Activated CD8-positive, alpha-beta T cell treated with anti-CD3 and anti-CD28 coated beads for 36 hours (primary cell): ENCODE results near the gene CD99. TPM values are rescaled to one million over a fixed set of nuclear protein-coding genes. Genes with fewer than 3 reads are reported as not detected.

ENCODE experiments used
- ATAC-seq: fragments of 200-7000 bp; cut with Tn5 transposase; one replicate; pipeline ENCODE4 v1.10.0; 2021; ENCODE audit warnings: mild to moderate bottlenecking, moderate library complexity
- CTCF ChIA-PET: fragments of 350-600 bp; sonication (Branson Sonifier 250); formaldehyde crosslinking; loops from one replicate; lab custom pipeline; 2021; ENCODE audit warnings: antibody characterized with exemption; lab: Charles Lee
- POLR2A ChIA-PET: fragments of 350-600 bp; sonication (Branson Sonifier 250); formaldehyde crosslinking; loops from one replicate; lab custom pipeline; 2021; ENCODE audit warnings: antibody characterized with exemption; lab: Charles Lee
- DNase-seq: peaks from one replicate; pipeline ENCODE4 v3.0.0-alpha.2; 2020
- H3K27ac Mint-ChIP-seq: one replicate; pipeline ENCODE4 v1.8.0; 2021; ENCODE audit warnings: mild to moderate bottlenecking, mixed read lengths
- H3K27me3 Mint-ChIP-seq: one replicate; pipeline ENCODE4 v1.8.0; 2021; ENCODE audit warnings: mixed read lengths
- H3K36me3 Mint-ChIP-seq: one replicate; pipeline ENCODE4 v1.8.0; 2021; ENCODE audit warnings: low read depth, mixed read lengths
- H3K4me1 Mint-ChIP-seq: one replicate; pipeline ENCODE4 v1.8.0; 2021; ENCODE audit warnings: low read depth, mixed read lengths
- H3K4me3 Mint-ChIP-seq: one replicate; pipeline ENCODE4 v1.8.0; 2021; ENCODE audit warnings: mild to moderate bottlenecking, moderate library complexity, mixed read lengths
- H3K9me3 Mint-ChIP-seq: one replicate; pipeline ENCODE4 v1.8.0; 2021; ENCODE audit warnings: mixed read lengths
- CTCF ChIP-seq: fragments of 200-600 bp; IDR thresholded peaks from one replicate; pipeline ENCODE4 v1.8.0; 2022; ENCODE audit warnings: antibody characterized with exemption, mild to moderate bottlenecking
- intact Hi-C: fragments of 100-400 bp; cut with micrococcal nuclease; formaldehyde crosslinking; loops from one replicate; pipeline ENCODE4 v1.10.0; 2022
- total RNA-seq, 2 experiments: library from RNA; stranded (reverse); gene quantifications; one replicate each; pipeline ENCODE4 v1.2.3, GENCODE V29; 2021

Gene CD99
- total RNA-seq, 2 experiments from 2014 or later: 121 to 123 TPM

GRCh38 chrX:2647627-2648026, 43.5 kb upstream of the CD99 start:
- peaks cover 26% of the 10 kb centered on the region for H3K36me3 Mint-ChIP-seq
- no peaks in the 10 kb centered on the region for H3K27me3 Mint-ChIP-seq
- intact Hi-C loops: loop anchor here (5.0 to 10.0 kb wide), 2 partner anchors 55 to 167 kb away; no protein-coding TSS in a partner anchor
- H3K4me3 Mint-ChIP-seq: no peak overlapping the region
- H3K9me3 Mint-ChIP-seq: no peaks in the 10 kb centered on the region
- ChIA-PET POLR2A (no interaction called here), CTCF (no interaction called here)
- H3K4me1 Mint-ChIP-seq: peaks cover 29% of the 10 kb centered on the region
- DNase-seq: peak; percentile 63
- peak; percentile 43 for ATAC-seq
- no peak for TF ChIP-seq CTCF
- H3K27ac Mint-ChIP-seq: peak overlapping the region; percentile 78

- ChIA-PET POLR2A (no interaction called here), CTCF (no interaction called here)
- peaks cover 20% of the 10 kb centered on the region for H3K4me1 Mint-ChIP-seq
- intact Hi-C loops: no loop called here
- ATAC-seq (no peak), DNase-seq (no peak)
- peaks cover 33% of the 10 kb centered on the region for H3K36me3 Mint-ChIP-seq
- no peak overlapping the region for H3K27ac Mint-ChIP-seq
- no peak for TF ChIP-seq CTCF
- no peaks in the 10 kb centered on the region for H3K27me3 Mint-ChIP-seq
- H3K9me3 Mint-ChIP-seq: no peaks in the 10 kb centered on the region
- no peak overlapping the region for H3K4me3 Mint-ChIP-seq
These were observed 41.1 kb upstream of the CD99 start for GRCh38 chrX:2650037-2650436.

DNA sequence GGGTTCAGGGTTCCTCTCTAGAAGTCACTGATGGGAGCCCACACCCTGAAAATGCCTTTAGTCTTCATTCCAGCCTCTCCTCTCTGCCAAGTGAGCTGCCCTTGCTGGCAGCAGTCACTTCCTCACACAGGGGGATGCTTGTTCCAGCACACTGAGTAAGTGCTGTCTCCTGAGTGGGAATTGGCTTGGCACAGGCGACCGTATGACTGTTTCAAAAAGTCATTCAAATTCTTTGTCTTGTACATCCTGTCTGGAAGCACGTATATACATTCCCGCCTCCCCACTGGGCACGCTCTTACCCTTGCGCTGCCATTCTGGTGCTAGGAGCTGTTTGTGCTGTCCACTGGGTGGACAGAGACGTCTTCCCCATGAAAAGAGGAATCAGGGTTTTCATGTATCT, 40.2 kb upstream of the CD99 start:
- TF ChIP-seq CTCF: no peak
- Mint-ChIP-seq H3K36me3 (peaks cover 29% of the 10 kb centered on the region), H3K27me3 (no peaks in the 10 kb centered on the region), H3K4me3 (no peak overlapping the region), H3K27ac (no peak overlapping the region), H3K9me3 (no peaks in the 10 kb centered on the region), H3K4me1 (peaks cover 20% of the 10 kb centered on the region)
- ChIA-PET POLR2A (no interaction called here), CTCF (no interaction called here)
- DNase-seq (no peak), ATAC-seq (no peak)
- intact Hi-C loops: no loop called here

- H3K27ac Mint-ChIP-seq: no peak overlapping the region
- DNase-seq (no peak), ATAC-seq (no peak)
- CTCF ChIA-PET: no interaction called here
- intact Hi-C loops: no loop called here
- POLR2A ChIA-PET: no interaction called here
- no peak overlapping the region for H3K4me3 Mint-ChIP-seq
- H3K27me3 Mint-ChIP-seq: no peaks in the 10 kb centered on the region
- H3K4me1 Mint-ChIP-seq: peaks cover 15% of the 10 kb centered on the region
- no peak for TF ChIP-seq CTCF
- no peaks in the 10 kb centered on the region for H3K9me3 Mint-ChIP-seq
- H3K36me3 Mint-ChIP-seq: peaks cover 22% of the 10 kb centered on the region
These were observed 39.0 kb upstream of the CD99 start for GRCh38 chrX:2652106-2652505.

DNA sequence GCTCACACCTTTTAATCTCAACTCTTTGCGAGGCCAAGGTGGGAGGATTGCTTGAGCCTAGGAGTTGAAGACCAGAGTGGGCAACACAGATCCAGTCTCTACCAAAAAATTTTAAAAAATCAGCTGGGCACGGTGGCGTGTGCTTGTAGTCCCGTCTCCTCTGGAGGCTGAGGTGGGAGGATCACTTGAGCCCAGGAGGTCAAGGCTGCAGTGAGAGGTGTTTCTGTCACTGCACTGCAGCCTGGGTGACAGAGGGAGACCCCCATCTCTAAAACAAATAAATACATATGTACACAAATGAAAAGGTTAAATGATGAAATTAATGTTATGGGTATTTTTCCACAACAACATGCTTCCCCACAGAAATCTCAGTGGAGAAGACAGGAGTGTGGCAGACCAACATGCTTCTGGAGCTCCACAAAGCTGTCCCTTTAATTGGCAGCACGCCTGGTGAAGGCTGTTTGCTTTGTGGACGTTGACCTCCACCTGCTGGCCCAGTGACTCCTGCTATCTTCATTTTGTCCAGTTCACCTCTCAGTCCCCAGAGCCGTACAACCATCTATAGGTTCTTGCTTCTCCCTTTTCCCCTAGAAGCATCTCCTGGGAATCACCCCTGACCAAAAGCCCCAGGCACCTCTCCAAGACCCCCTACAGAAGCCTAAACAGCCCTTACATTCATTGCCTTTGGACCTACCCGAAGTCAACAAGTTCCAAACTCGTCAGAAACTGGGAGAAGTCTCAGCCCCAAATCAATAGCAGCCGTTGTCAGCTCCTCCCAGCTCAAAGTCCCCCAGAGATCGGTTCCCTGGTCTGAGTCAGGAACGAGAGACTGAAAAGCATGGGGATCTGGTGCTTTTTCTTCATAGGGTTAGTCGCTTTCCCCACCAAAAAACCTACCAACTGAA, 36.4 kb upstream of the CD99 start:
- DNase-seq (no peak), ATAC-seq (no peak)
- H3K4me3 Mint-ChIP-seq: no peak overlapping the region
- no peaks in the 10 kb centered on the region for H3K4me1 Mint-ChIP-seq
- no peaks in the 10 kb centered on the region for H3K27me3 Mint-ChIP-seq
- no peak for TF ChIP-seq CTCF
- H3K9me3 Mint-ChIP-seq: no peaks in the 10 kb centered on the region
- ChIA-PET CTCF (no interaction called here), POLR2A (no interaction called here)
- intact Hi-C loops: no loop called here
- H3K27ac Mint-ChIP-seq: no peak overlapping the region
- peaks cover 12% of the 10 kb centered on the region for H3K36me3 Mint-ChIP-seq
